ENCODE results near the gene DPH3. TPM values are rescaled to one million over a fixed set of nuclear protein-coding genes. Genes with fewer than 3 reads are reported as not detected.

The DPH3 gene
- total and polyA plus RNA-seq, 2 of the 8 experiments (the other 6 are each of a cell fraction or from before 2014, with no cell fraction given): 9.8 to 40.1 TPM

DNA sequence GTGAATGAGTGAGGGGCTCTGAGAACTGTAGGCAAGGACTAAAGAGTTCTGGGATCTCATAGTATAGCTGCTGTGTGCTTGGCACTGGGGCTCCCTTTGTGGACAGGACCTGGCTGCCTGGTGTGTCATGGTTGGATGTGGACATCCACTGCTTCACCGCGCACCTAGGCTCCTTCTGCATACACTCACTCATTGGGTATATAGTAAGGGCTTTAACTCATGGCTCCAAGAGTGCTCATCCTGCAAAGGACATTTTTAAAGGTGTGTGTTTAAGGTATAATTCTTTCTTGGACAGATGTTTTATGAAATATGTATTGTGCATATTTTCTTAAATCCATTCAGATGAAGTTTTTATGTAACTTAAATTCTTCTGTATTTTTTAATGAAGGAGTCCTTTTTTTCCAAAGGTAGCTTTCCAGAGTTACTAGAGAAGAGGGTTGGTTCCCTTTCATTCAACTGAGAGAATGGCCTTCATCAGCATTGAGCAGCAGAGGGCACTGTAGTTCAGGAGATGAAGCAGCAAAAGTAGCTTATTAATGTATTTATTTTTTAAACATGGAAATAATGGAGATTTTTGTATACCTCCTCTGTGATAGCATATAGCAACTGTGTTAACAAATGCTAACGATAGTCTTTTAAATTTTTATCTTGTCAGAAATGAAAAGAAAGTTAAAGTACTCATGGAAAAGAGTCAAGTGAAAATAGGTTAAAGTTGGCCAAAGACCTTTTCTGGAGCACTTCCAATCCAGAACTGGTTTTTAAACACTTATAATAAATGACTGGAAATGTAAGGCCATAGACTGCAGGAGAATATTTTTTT is 25.5 kb upstream of the DPH3 start:
- H3K4me2 ChIP-seq (ENCODE audit: insufficient read depth in 1 of 2, low read depth in 2 of 2, low read length in 2 of 2): no peak overlapping the region
- H3K27ac ChIP-seq (ENCODE audit: low read depth, low read length): no peak overlapping the region
- H4K5ac ChIP-seq (ENCODE audit: insufficient read length, low read depth, low read length): no peak overlapping the region
- no peak overlapping the region for H2BK15ac ChIP-seq (ENCODE audit: low read length)
- no peaks in the 10 kb centered on the region for H3K9me3 ChIP-seq (ENCODE audit: insufficient read depth in 2 of 2, low read depth in 1 of 2, low read length in 1 of 2)
- 79% methylated on average over 3 of the region's 3 CpGs; no CpG with 5 or more reads in 1 of the 2 experiments for WGBS, 2 experiments (ENCODE audit: extremely low coverage in 1 of 2, insufficient coverage in 1 of 2, insufficient read length in 1 of 2, insufficient replicate concordance in 2 of 2, low coverage in 1 of 2, low lambda C conversion rate in 2 of 2, missing lambda C conversion rate in 1 of 2)
- H3K4me1 ChIP-seq (replicated peaks in 1 of 4; ENCODE audit: control insufficient read depth in 3 of 4, insufficient read depth in 4 of 4, low read length in 3 of 4): no peaks in the 10 kb centered on the region
- H2BK120ac ChIP-seq (replicated peaks; ENCODE audit: low read depth, low read length): no peak overlapping the region
- H3K23ac ChIP-seq (ENCODE audit: insufficient read length): no peak overlapping the region
- CTCF ChIA-PET (ENCODE audit: partially characterized antibody): interaction anchor here (0.7 to 9.2 kb wide), 38 partner anchors 7 to 266 kb away, joined by 3 to 106 read pairs (median 4); no protein-coding TSS in a partner anchor
- no peak overlapping the region for H3K9ac ChIP-seq (replicated peaks in 1 of 4; ENCODE audit: extremely low read depth in 1 of 4, low read depth in 3 of 4, low read length in 3 of 4)
- POLR2A ChIA-PET (ENCODE audit: partially characterized antibody): interaction anchor here (0.6 to 1.5 kb wide), 2 partner anchors 260 to 302 kb away, joined by 3 to 7 read pairs; no protein-coding TSS in a partner anchor
- no peak overlapping the region for H2BK12ac ChIP-seq (ENCODE audit: low read depth, low read length)
- no peaks in the 10 kb centered on the region for H4K20me1 ChIP-seq (replicated peaks in 1 of 2; ENCODE audit: control insufficient read depth in 1 of 2, insufficient read depth in 2 of 2, low read length in 2 of 2)
- H3K14ac ChIP-seq (ENCODE audit: insufficient read length): no peak overlapping the region
- no peak overlapping the region for H2AK5ac ChIP-seq (ENCODE audit: low read depth, low read length)
- H3K4me3 ChIP-seq (ENCODE audit: extremely low read depth in 1 of 4, insufficient read depth in 2 of 4, low read depth in 3 of 4, low read length in 4 of 4): no peak overlapping the region
- DNase-seq (ENCODE audit: low read depth in 1 of 2, low spot score in 2 of 2) (no peak), FAIRE-seq (peak; percentile 32)
- H3K4ac ChIP-seq (replicated peaks; ENCODE audit: insufficient read length, low read depth, low read length): no peak overlapping the region
- no peaks in the 10 kb centered on the region for H3K27me3 ChIP-seq (replicated peaks in 1 of 4; ENCODE audit: control insufficient read depth in 3 of 4, extremely low read depth in 1 of 4, insufficient read depth in 3 of 4, low read length in 3 of 4)
- H3K18ac ChIP-seq (ENCODE audit: extremely low read depth, low read length): no peak overlapping the region
- no peak overlapping the region for H4K91ac ChIP-seq (replicated peaks; ENCODE audit: insufficient read length, low read length)
- no peak overlapping the region for H2BK20ac ChIP-seq (ENCODE audit: low read length)
- H2BK5ac ChIP-seq (ENCODE audit: low read depth, low read length): no peak overlapping the region
- no peak overlapping the region for H2AFZ ChIP-seq (ENCODE audit: low read length)
- H3K23me2 ChIP-seq (ENCODE audit: low read depth, low read length): no peaks in the 10 kb centered on the region
- H3K79me2 ChIP-seq (ENCODE audit: control insufficient read depth in 1 of 2, insufficient read depth in 2 of 2, low read length in 2 of 2): peaks cover 3 to 22% of the 10 kb centered on the region in 2 experiments; a peak in 2 of 4 replicates
- H4K8ac ChIP-seq (ENCODE audit: extremely low read depth, insufficient read depth, low read length): no peak overlapping the region
- H3K56ac ChIP-seq (replicated peaks; ENCODE audit: insufficient read length, low read depth, low read length): no peak overlapping the region
- peaks cover 0 to 16% (median 8%) of the 10 kb centered on the region in 4 experiments; a peak in 5 of 8 replicates for H3K36me3 ChIP-seq (ENCODE audit: control insufficient read depth in 2 of 4, insufficient read depth in 4 of 4, low read length in 3 of 4)
- 0 out of 2 replicates have a peak, but pooled peaks cover 3% of the 10 kb centered on the region for H3K79me1 ChIP-seq (ENCODE audit: low read depth, low read length)
- TF ChIP-seq SRF (IDR thresholded peaks at IDR 0.05; ENCODE audit: low read depth, low read length) (no peak), RAD21 (IDR thresholded peaks at IDR 0.05 in 1 of 2, conservative IDR thresholded peaks at IDR 0.05 in 1 of 2; ENCODE audit: low read depth in 2 of 2, low read length in 2 of 2) (peak; percentile 89 to 92), PHF8 (conservative IDR thresholded peaks at IDR 0.05; ENCODE audit: low read depth, low read length) (no peak), CBX8 (IDR thresholded peaks at IDR 0.05; ENCODE audit: borderline replicate concordance, low read depth, low read length) (no peak), SIRT6 (IDR thresholded peaks at IDR 0.05; ENCODE audit: low read length) (no peak), BRCA1 (IDR thresholded peaks at IDR 0.05; ENCODE audit: low read depth, low read length) (no peak), RXRA (IDR thresholded peaks at IDR 0.05; ENCODE audit: insufficient read depth, low read depth, low read length) (no peak), CTBP2 (IDR thresholded peaks at IDR 0.05; ENCODE audit: borderline replicate concordance, insufficient read depth, insufficient read length, low read length) (no peak), SP1 (IDR thresholded peaks at IDR 0.05; ENCODE audit: low read depth, low read length) (no peak), MAFK (IDR thresholded peaks at IDR 0.05; ENCODE audit: low read depth, low read length) (no peak), JUN (IDR thresholded peaks at IDR 0.05; ENCODE audit: low read depth, low read length) (no peak), GABPA (IDR thresholded peaks at IDR 0.05; ENCODE audit: borderline replicate concordance, insufficient read depth, low read length) (no peak)
